GM19463 (cell line): Measurements from ENCODE around the gene RPL13.

Experiments
- ATAC-seq: cut with Tn5 transposase; IDR thresholded peaks from one replicate; pipeline ENCODE4 v1.9.1; 2021; ENCODE audit warnings: mild to moderate bottlenecking, moderate library complexity; ENCODE audit not compliant: unreplicated experiment

The RPL13 gene

GRCh38 chr16:89545044-89545830 lies 15.2 kb upstream of the RPL13 start:
- ATAC-seq, result no peak

GRCh38 chr16:89545831-89546574 lies 14.5 kb upstream of the RPL13 start:
- ATAC-seq, result no peak

- ATAC-seq, result no peak
Measured at GRCh38 chr16:89546781-89547180, 13.7 kb upstream of the RPL13 start.

- ATAC-seq, result no peak
Measured at GRCh38 chr16:89547291-89547690, 13.2 kb upstream of the RPL13 start.

GRCh38 chr16:89547860-89548259 lies 12.6 kb upstream of the RPL13 start:
- no peak for ATAC-seq

GRCh38 chr16:89548344-89549006 lies 12.0 kb upstream of the RPL13 start:
- ATAC-seq, result no peak

- no peak for ATAC-seq
Measured at GRCh38 chr16:89549007-89549700, 11.3 kb upstream of the RPL13 start.

GRCh38 chr16:89550421-89551007 lies 10.0 kb upstream of the RPL13 start:
- ATAC-seq, result no peak

GRCh38 chr16:89552329-89552728 lies 8.2 kb upstream of the RPL13 start:
- ATAC-seq, result no peak

GRCh38 chr16:89552913-89553312 lies 7.6 kb upstream of the RPL13 start:
- ATAC-seq, result no peak

GRCh38 chr16:89553733-89554132 lies 6.7 kb upstream of the RPL13 start:
- no peak for ATAC-seq

GRCh38 chr16:89554343-89554742 lies 6.1 kb upstream of the RPL13 start:
- ATAC-seq, result no peak

GRCh38 chr16:89555265-89555664 lies 5.2 kb upstream of the RPL13 start:
- no peak for ATAC-seq

GRCh38 chr16:89555780-89556179 lies 4.7 kb upstream of the RPL13 start:
- no peak for ATAC-seq

GRCh38 chr16:89556750-89557689 lies 3.5 kb upstream of the RPL13 start:
- ATAC-seq, result no peak

- no peak for ATAC-seq
Measured at GRCh38 chr16:89557690-89558490, 2.6 kb upstream of the RPL13 start.

- no peak for ATAC-seq
Measured at GRCh38 chr16:89561142-89561883, 831 bp downstream of the RPL13 start.

GRCh38 chr16:89561884-89562599 lies 1.6 kb downstream of the RPL13 start:
- ATAC-seq, result no peak
